Measurements from ENCODE around the gene SCAMP2.
A peak's percentile ranks its signal among the peaks of the same experiment; 100 is the strongest.

The SCAMP2 gene

DNA sequence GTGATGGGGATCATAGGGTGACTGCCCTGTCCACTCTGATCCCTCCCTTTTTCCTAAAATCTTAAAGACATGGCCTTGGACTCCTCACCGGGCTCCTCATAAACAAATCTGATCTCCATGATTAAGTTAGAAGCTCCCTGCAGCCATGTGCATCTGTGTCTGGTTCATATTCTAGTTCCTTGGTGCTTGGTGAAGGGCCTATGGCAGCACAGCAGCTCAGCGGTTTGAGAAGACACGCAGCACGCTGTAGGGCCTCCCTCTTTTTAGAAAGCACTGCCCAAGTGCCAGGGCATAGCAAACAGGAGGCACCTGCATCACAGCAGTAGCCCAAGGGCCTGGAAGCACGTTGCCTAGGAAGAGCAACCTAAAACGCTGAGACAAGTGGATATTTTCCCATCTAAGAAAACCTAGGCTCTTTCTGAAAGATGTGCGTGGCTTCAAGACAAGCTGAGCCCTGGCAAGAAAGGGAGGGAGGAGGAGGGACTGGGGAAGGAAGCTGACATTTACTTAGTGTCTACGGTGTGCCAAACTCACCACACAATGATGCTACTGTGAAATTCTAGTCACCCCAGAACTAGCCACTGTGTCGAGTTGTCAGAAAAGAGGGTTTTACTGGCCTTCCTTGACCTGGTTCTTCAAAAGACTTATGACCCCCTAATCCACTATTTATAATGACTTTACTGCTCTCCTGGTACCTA, 15.3 kb downstream of the SCAMP2 start:
- no peak for DNase-seq

GRCh38 chr15:74857082-74857655, 16.0 kb downstream of the SCAMP2 start:
- DNase-seq, result no peak

DNA sequence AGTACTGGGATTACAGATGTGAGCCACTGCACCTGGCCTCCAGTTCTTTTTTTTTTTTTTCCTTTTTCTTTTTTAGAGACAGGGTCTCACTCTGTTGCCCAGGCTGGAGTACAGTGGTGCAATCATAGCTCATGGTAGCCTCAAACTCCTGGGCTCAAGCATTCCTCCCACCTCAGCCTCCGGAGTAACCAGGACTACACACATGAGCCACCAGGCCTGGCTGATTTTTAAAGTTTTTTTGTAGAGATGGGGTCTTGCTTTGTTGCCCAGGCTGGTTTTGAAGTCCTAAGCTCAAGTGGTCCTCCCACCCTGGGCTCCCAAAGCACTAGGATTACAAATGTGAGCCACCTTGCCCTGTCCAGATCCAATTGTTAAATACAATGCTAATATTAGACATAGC, 16.6 kb downstream of the SCAMP2 start:
- no peak for DNase-seq

- DNase-seq, result no peak
Measured at GRCh38 chr15:74855857-74856256, 17.3 kb downstream of the SCAMP2 start.

DNA sequence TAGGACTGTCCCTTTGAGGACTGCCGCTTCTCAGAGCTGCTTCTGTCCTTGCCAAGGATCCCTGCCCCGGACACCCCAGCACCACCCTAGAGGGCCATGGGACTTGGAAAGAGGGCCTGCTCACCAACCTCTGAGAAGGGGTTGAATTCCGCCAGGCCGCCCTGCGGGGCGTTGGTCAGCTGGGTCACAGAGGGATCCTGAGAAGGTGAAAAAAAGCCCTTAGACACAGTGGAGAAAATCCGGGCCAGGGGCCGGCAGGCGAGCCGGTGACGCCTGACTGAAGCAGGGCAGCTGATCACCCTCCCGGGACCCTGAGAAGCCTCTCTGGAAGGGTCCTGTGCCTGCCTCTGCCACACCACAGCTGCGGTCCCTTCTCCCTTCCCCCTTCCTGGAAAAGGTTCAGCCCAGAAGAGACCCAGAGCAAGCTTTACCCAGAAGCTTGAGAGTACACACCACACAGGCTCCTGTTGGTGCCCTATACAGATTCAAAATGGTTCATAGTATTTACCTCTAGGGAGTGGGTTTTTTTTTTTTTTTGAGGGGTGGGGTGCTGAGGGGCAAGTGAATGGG, 18.6 kb downstream of the SCAMP2 start:
- no peak for DNase-seq

DNA sequence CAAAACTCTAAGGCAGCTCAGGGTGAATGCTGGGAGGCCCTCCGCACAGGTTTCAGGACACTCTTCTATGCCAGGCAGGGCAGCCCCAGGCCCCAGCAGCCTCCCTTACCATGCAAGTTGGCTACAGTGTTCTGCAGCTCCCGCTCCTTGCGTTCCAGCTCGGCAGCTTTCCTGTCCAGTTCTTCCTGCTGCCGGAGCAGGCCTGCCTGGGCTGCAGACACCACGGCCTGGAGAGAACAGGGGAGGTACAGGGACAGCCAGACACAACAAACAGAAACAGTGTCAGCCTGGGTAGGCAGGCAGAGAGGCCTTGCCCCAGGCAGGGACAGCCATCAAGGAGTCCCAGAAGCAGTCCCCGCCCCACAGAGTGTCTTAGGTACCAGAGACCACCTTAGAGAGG, 21.2 kb downstream of the SCAMP2 start:
- DNase-seq, result no peak

GRCh38 chr15:74850393-74850792, 22.8 kb downstream of the SCAMP2 start:
- no peak for DNase-seq

DNA sequence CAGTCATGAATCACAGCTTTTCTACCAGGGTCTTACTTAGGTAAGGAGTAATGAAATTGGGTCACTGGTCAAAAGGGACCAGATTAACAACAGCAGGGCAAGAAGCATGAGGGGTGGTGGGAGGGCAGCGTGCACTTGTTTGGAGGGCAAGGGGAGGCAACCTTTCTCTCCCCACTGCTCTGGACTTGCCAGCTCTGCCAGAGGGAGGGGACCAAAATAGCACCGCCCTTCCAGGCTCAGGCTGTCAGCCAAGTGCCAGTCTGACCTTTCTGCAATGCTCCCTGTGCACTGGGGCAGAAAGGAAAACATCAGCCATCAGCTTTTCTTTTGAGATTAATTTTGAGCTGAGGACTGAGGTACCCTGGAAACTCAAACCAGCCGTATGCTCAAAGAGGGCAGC, 25.7 kb downstream of the SCAMP2 start:
- DNase-seq, result no peak

- DNase-seq, result no peak
Measured at GRCh38 chr15:74845581-74845980, 27.6 kb downstream of the SCAMP2 start.

GRCh38 chr15:74845208-74845568, 28.0 kb downstream of the SCAMP2 start:
- peak; percentile 48 for DNase-seq

- DNase-seq, result peak; percentile 13
Measured at GRCh38 chr15:74844319-74845207, 28.6 kb downstream of the SCAMP2 start.

DNA sequence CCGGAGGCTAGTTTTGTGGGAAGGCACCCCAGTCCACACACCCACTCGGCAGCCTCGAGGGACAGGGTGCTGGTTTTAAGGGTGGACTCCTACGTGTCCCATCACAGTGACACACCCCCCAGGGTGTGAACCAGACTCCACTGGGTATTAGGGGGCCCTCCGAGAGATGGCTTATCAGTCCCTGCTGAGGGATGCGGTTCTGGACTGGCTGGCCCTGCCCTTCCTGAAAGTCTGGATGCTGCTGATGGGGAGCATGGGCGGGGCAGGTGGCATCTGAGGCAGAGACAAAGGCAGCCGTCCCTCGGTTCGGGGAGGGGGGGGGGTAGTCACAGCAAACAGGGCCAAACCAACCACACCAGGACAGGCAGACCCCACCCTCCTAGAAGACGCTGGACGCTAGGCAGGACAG, 29.3 kb downstream of the SCAMP2 start:
- no peak for DNase-seq

DNA sequence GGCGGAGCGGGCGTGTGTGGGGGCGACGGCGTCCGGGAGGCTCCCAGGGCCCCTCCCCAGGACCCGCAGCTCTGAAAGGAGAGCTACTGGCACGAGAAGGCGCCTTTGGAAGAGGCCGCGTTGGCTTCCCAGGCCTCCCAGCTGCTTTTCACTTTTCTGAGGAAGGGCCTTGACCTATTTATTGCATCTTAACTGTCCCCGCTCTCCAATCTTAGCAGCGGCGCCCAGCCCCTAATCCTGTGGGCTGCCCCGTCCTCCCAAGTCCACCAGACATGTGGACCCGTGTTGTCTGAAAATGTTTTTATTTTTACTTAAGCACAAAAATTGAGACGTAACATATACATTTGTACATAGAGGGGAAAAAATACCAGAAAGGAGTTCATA, 29.7 kb downstream of the SCAMP2 start:
- no peak for DNase-seq

- peak; percentile 92 for DNase-seq
Measured at GRCh38 chr15:74842581-74843444, 30.4 kb downstream of the SCAMP2 start, which contains the start of gene ULK3. ULK3 (minus strand) TSS chr15:74843156; CDS start chr15:74843105, 51 bp downstream.

DNA sequence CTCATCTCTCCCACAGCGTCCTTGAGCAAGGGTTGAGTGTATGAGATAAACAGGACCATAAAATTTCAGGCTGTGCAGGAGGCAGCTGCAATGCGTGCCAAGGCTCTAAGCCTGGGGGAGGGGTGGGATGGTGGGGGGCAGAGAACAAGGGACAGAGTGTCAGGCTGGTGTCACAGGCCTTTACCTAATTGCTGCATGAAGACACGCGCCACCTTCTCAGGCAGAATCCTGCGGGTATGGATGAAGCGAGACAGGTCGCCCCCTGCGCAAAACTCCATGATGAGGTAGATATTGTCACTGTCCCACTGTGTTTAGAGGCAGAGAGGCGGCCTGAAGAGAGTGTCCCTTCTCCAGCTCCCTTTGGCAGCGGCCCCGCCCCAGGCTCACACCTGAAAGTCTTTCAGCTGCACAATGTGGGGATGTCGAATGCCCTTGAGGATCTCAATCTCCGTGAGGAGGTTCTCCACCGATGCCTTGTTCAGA, 31.2 kb downstream of the SCAMP2 start:
- DNase-seq, result no peak

DNA sequence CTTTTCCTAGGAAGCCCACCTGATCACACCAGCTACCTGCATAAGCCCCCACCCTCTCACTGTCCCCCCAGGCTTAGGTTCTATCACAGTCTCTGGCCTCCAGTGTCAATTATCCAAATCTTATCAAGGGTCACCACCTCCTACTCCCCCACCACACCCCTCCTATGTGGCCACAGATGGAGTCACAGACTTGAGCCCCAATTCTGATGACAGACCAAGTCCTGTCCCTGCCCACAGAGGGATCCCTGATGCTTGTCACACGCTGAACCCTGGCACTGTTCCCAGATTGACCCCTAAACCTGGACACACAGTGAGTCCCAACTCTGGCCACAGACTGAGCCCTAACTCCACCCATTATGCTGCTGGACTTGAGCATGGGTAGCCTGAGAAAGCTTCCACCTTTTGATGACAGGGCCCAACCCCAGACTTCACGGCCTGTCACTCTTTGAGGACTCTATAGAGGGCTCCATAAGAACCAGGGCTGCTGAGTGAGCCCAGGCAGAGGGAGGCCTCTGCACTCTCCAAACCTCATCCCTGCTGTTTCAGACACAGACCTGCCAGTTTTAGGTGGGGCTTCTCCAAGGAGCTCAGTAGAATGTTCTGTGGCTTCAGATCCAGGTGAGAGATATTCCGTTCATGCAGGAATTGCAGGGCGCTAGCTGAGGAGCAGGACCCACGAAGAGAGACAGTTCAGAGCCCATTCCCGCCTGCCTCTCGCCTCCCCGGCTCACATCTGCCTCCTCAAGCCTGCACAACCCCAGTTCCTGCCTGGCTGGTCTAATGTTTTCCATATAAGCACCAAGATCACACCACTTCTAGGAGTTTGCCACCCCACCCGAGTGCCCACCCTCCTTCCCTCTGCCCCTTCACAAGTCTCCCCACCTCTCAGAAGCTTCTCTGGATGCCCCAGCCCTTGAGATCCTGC, 32.1 kb downstream of the SCAMP2 start:
- DNase-seq, result no peak

GRCh38 chr15:74839526-74840395, 33.4 kb downstream of the SCAMP2 start:
- no peak for DNase-seq

DNA sequence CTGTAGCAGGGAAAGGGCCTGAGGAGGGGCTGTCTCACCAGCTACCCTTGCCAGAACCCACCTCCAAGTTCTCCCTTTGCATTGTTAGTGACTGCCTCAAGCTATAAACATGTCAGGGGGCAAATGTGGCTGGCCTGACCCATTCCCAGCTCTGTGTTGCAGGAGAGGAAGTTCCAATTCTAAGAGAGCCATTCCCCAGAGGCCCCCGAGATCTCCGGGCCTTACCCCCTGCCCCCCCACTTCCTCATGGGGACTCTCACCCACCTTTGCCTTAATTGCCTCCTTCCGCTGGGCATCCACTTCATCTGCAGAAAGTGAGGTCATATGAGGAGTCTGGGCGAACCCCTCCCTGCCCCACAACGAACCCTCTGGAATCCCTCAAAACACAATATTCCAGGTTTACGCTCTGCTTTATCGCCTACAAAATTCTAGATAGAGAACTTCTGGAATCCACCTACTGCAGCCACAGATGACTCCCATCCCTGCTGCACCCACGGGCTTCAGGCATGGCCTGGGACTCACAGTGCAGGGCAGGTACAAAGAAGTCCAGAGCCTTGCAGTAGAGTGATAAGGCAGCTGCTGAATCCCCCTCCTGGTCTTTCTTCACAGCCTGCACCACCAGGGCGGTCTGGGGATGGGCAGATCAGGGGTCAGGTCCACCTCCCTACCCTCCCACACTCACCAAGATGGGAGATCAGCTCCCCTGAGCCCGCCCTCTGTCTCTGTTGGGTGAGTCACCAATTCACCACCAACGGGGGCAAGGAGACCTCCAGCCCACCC, 34.2 kb downstream of the SCAMP2 start:
- no peak for DNase-seq

DNA sequence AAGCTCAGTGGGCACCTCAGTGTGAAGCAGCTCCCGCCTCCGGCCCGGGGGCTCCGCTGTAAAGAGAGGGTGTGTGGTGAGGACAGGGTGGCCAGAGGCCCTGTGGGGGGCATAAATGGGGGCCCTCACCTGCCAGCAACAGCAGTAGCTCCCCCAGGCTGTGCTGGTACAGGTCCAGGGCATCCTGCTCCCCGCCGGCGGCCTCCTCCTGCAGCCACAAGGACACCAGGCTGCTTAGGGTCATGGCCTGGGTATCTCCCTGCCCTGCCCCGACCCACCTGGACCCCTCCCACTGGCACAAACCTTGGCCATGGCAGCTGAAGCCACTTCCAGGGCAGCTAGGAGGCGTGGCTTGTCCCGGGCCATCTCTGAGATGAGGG, 35.0 kb downstream of the SCAMP2 start:
- no peak for DNase-seq

All from stimulated activated CD4-positive, alpha-beta T cell treated with anti-CD3 and anti-CD28 coated beads, Interleukin-12 subunit alpha, Interleukin-12 subunit beta, amount 100 ng/mL, for 4 hours (primary cell).